ENCODE data around the gene HOXB1. TPM values are rescaled to one million over a fixed set of nuclear protein-coding genes. Genes with fewer than 3 reads are reported as not detected.
A peak's percentile ranks its signal among the peaks of the same experiment; 100 is the strongest.

Gene HOXB1
- total RNA-seq (2014; rRNA removed; shearing (Covaris generic)), result not detected in 2 replicates

DNA sequence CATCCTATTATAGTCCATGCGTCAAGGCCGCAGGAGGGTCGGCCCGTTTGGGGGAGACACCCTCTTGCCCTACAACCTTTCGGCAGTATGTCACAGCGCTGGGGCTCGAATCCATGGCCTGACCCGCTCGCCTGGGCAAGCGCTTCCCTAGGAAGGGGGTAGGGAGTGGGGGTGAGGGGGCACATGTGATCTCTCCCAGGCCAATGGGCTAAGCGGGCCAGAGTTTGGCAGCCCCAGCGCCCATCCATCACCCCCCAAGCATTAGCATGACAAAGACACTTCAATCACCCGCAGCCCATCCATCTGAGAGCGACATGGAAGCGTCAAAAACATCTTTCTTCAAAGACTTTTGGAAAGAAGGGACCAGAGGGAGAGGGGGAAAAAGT lies at the start of gene HOXB1:
HOXB1 (minus strand) TSS at position 125 of the 386 bp plus-strand sequence; CDS start at position 18, 107 bp downstream.
- no peak for DNase-seq (ENCODE audit: low spot score)

DNA sequence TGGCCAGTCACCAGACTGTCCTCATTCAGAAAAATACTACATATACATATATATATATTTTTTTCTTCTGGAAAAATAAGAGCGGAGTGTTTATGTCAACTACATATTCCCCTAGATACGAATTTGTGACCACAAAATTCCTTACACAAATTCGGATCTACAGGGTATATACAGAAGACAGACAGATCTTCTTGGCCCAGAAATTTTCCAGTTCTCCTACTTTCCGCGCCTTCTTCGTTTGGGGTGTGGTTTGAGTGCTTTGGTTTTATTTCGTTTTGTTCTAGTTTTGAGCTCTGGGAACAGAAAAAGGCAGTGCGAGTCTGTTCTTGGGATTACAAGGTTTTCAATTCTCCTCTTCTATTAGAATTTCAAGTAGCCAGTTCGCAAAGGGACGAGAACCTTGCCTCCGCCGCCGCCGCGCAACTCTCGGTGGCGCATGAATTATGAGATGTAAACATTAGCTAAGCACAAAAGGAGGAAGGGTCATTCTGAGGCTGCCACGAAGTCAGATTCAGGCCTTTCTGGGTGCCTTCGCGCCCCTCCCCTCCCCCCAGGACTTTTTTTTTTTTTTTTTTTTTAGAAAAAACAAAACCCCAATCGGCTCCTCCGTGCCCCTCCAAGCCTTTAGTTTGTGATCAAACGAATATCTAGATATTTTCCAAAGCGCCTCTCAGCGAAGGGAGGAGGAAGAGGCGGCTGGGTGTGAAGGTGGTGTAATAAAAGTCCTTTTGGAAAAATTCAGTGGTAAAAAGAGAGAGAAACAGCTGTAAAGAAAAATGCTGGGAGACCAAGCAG lies 49.1 kb upstream of the HOXB1 start:
- DNase-seq (ENCODE audit: low spot score), result no peak

DNA sequence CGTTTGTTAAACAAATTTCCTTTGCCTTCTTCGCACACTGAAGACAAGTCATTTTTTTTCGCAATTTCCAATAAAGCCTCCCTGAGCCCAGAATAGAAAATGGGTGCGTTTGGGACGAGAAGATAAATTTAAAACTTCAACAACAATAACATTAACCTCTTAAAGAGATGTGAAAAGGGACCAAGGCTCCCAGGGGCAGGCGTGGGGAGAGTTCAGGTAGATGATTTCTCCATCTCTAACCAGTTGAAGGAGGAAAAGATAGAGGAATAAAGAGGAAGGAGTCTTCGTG lies 48.6 kb upstream of the HOXB1 start:
- no peak for DNase-seq (ENCODE audit: low spot score)

DNA sequence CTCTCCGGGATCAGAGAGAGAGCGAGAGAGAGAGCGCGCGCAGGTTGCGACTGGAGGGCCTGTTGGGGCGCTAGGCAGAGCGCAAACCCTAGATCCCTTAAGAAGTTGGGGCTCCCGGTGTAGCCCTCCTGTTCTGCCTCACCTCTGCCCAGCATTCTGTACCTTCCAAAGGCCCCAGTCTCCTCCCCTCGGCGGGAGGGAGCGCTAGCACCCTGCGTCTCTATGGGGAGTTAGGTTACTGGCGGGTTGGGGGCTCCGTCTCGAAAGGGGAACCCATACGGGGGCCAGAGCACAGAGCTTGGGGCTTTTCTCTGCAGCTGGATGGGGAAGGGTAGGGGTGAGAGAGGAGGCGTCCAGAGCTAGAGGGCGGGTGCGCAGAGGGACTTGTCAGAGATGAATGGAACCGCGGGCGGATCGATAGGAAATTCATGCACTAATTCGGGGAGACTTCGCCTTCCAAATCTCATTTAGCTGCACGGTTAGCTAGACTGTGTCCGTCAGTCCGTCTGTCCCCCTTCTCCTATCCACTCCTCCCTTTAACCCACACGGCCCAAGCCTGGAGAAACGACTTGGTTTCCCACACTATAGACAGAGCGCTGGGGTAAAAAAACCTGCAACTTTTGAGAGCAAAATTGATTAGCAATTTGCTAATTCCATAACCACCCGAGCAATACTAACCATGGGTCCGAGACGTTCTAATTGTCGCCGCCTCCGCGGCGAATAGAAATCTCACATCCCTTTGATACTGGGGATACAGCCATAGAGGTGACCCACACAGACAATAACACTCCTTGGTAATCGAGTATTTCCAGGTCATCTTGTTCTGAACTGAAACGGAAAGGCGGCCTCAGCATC lies 48.0 kb upstream of the HOXB1 start:
- DNase-seq (ENCODE audit: low spot score), result no peak

DNA sequence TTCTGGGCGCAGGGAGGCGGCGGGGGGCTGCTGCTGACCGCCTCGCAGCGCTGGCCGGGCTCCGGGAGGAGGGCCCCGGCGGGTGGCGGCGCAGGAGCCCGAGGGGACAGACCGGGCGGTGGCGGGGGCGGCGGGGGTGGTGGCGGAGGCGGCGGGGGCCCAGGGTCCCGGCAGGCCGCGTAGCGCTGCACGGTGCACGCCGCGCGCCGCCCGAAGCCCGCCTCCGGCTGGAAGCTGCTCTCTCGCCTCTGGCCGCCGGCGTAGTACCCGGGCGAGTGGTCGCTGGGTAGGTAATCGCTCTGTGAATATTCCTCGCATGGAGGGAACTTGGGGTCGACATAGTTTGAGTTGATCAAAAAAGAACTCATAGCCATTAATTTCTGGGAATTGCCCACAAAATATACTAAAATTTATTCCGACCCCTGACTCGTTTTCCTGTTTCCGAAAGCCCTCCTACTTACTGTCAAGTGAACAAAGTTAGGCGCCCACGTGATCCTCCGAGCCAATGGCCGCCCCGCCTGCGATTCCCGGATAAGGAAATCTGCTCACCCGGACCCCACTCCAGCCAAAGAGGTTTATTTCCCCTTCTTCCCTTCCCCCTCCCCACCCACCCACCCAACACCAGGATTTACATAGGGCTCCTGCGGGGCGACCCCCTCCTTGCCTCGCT lies 47.3 kb upstream of the HOXB1 start, which contains the start of gene HOXB4:
HOXB4 (minus strand) TSS at position 405 of the 670 bp plus-strand sequence; CDS start at position 374, 31 bp downstream.
- no peak for DNase-seq (ENCODE audit: low spot score)

DNA sequence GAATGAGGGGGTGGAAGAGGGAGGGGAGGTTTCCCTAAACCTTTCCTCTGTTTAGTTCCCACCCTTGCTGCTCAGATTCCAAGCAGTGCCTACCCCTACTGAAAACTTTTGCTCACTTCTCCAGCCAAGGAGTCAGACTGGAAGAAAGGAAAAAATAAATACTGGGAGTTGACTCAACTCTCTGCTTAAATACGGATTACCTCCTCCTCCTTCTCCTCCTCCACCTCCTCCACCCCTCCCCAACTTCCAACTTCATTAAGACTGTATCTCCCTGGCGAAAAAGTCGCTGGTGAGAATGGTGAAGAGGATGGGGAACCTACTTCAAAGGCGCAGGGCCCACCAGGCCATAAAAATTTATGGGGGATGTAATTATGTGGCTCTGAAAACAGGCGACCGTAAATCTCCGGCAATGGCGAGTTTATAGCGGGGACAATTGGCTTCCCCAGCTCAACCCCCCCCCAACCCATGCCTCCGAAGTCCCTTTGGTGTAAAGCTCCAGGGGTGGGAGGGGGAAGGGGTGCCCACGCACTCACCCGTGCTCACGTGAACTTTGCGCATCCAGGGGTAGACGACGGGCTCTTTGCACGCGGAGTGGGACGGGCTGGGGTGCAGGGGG lies 46.6 kb upstream of the HOXB1 start:
- DNase-seq (ENCODE audit: low spot score), result no peak

DNA sequence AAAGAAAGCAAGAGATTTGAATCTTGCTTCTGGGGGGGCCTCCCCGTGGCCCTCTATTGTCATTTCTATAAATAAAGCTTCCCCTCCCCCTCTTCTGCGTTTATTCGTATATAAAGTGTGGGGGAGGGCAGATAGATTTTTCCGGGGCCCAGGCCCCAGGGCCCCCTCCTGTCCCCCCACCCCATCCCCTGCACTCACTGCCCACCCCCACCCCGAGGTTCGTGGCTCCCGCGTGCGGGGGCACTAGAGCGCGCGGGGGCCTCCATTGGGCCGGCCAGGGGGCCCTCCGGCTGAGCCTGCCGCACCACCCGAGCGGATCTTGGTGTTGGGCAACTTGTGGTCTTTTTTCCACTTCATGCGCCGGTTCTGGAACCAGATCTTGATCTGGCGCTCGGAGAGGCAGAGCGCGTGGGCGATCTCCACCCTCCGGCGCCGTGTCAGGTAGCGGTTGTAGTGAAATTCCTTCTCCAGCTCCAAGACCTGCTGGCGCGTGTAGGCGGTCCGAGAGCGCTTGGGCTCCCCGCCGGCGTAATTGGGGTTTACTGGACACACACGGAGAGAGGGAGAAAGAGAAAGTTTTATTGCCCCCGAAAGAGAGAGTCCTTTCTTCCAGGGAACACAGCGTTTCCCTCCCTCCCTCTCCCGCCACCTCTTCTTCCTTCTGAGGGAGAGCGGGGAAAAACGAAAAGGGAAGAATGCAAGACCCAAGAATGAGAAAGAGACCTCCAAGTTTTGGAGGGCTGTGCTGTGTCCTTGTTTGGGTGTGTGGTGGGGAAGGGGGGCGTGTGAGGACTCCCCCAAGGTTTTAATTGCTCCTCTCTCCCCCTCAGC lies 45.9 kb upstream of the HOXB1 start:
- DNase-seq (ENCODE audit: low spot score), result peak; percentile 56

DNA sequence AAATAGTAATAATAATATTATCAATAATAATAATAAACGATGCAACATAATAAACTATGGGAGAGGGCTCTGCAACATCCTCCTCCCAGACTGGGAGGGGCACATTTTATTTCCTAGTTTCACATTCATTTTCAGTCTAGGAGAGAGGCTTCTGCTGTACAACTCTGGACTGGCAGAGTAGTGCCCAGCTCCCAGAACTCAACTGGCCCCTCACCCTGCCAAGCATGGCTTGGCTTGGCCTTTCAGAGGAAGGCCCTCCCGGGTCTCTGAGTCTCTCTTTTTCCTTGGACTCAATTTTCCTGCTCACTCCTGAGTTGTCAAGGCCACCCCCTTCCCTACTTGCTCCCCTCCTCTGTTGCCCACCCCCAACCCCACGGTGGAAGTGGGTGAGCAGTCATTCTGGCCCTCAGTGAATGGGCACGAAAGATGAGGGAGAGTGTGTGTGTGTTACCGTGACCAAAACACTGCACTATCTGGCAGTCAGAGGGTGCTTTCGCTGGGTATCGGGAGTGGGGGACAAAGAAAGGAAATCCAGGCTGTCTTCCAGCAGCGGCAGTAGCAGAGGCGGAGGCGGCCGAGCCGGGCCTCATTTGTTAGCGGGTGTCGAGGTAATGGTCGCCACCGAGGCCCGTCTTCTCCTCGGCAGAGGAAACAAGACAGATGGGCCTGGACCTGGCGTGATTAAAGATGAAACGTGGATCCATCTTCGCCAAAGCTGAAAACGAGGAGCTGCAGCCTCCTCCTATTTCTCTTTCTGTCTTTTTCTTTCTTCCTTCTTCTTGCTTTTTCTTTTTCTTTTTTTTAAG lies 45.1 kb upstream of the HOXB1 start:
- no peak for DNase-seq (ENCODE audit: low spot score)

DNA sequence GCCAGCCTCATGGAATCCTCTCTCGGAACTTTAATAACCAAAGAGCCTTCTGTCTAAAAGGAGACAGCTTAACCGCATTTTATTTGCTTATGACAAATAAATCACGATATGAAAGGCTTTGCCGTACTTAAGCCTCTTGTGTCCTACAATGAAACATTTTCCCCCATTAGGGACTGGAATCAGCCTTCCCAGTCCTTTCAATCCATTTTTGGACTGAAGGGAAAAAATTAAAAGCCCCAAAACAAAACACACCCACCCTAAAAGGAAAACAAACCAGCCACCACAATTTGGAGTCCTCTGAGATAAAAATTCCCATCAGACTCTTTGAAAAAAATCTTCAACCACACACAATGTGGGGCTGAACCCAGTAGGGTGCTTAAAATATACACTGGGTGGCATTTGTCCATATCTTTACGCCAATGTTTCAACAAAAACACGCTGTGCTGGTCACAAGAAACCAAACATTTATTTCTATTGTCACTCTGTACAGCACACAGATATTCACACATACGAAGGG lies 44.3 kb upstream of the HOXB1 start:
- no peak for DNase-seq (ENCODE audit: low spot score)

DNA sequence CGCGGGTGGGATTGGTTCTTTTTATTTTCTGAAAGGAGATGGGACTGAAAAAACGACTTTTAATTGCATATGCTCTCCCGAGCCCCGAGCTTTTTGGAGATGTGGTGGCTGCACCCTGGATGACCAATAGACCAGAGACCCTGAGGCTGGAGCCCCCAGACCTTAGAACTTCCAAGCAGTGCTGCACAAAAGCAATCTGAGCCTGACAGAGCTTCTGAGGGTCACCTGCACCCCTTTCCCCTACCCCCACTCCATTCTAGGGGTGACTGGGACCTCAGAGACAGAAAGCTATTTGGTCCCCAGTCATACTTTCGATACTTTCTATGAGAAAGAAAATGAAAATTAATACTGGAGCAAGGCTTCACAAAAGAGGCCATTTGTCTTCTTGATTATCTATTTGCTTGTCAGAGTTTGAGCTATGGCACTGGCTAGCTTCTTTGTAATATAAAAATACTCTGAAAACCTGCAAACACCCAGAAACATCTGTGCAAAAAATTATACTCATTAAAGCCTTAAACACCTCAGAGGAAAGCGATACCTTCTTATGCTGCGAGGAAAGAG lies 43.8 kb upstream of the HOXB1 start:
- DNase-seq (ENCODE audit: low spot score), result no peak

DNA sequence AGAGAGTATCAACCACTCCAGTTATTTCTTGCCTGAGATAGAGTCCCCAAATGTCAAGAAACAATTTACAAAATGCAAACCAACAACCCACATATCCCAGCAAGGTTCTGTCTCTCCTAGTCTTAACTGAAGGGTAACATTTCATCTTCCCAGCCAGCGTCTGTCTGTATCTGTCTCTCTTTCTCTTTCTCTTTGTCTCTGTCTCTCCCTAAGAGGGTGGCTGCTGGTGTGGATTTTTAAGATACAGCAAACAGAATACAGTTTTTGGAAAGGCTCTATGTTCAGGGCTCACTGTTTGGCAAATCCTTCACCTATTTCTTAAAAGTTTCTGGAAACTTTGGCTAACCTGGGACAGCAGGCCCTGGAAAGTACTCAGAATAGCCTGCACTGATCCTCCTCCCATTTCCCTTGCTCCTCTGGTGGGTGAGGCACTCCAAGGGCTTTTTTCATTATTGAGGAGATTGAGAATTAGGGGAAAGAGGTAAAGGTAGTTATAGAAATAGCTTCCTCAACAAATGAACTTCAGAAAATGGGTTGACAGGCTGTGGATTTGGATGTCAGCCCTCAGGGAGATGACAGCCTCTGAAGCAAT lies 41.1 kb upstream of the HOXB1 start:
- no peak for DNase-seq (ENCODE audit: low spot score)

DNA sequence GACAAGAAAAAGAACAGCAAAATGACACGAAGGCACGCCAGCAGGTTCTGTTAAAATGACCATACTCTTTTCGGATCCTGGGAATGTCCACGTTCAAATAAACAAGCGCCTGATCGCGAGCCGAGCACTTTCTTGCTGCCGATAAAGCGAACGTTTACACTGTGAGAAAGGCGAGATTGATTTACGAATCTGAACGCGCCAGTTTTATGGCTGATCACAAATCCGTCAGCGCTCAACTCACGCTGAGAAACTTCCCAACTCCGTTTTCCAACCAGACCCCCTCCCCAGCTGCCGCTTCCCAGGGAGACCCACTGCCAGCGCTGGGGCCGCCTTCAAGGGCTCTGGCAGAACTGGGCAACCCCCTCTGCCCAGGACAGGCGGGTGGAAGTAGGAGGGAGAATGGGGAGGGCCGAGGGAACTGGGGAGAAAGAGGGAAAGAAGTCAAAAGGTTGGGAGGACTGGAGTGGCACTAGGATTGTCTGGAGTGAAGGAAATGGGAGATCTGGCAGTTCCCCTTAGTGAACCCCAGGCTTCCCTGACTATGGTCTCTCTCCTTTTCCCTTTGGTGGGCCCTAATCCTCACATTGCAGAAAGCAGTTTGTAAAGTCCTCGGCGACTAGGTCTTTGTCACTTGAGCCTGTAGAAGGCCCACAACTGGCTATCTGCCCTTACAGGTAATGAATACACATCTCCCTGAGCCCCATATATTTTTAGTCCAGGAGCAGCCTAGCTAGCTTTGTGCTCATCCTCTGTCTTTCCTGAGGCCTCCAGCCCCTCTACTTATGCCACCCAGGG lies 40.4 kb upstream of the HOXB1 start:
- DNase-seq (ENCODE audit: low spot score), result no peak

DNA sequence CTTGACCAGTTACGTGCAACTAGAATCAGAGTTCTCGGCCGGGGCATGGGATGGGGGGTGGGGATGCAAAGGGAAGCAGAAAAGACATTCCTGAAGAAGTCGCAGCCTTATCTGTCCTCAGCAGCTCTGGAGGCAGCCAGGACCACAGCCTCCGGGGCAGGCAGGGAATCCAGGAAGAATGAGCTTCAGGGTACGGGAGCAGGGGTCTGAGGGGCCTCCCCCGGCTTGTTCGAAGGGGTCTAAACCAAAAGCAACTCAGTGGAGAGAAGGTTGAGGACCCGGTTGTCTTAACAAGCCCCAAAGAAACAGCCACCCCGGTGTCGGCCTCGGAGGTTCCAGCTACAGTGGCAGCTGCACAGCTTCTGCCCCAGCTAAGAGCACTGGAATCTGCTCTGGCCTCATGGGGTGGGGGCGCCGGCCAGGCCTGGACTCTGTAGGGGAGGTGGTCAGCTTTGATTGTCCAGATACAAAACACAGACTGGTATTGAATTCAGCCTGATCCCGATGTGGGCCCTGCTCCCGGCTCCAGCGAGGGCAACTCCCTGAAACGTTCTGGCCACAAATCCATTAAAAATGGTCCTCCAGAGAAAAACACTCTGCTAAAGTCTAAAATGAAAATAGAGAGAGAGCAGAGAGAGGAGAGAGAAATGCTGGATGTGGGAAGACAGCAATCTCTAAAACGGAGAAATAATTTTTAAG lies 39.7 kb upstream of the HOXB1 start:
- no peak for DNase-seq (ENCODE audit: low spot score)

DNA sequence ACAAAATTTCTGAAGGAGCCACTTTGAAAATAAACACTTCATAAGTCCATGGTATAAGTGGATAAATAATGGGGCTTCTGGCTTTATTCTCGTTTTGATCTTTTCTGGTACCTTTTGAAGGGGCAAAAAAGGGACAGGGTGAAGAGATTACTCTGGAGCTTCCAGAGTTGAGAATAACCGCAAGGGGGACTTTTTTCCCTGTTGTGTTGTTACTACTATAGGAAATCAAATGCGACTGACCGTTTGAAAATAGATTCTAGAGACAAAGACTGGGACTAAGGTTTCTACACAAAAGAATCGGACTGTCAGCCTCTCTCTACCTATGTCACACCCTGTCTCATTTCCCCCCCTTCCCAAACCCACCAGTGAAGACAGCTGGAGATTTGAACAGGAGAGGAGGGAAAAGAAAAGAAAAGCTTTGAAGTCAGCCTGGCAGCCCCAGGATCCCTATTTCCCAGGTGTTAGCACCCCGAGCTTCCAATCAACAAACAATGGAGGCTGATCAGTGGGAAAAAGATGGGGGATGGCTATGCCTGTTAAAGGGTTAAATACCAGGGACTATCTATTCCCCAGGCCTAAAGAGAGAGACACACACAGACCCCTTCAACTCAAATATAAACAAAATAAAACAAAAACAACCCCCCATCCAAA lies 39.0 kb upstream of the HOXB1 start:
- no peak for DNase-seq (ENCODE audit: low spot score)

DNA sequence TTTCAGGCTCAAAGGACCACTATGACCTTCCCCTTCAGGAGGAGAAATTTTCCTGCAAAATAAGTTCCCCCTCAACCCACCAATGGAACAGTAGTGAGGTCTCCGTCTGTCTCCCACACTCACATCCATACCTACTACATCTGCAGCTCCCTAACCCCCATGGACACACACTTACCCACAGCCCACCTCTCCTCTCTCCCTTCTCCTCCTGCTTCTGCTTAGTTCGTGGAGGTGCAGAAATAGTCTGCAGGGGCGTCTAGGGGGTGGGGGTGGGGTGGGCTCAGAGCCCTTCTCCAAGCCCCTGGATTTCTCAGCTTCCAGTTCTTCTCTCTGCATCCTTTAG lies 38.4 kb upstream of the HOXB1 start:
- DNase-seq (ENCODE audit: low spot score), result no peak

DNA sequence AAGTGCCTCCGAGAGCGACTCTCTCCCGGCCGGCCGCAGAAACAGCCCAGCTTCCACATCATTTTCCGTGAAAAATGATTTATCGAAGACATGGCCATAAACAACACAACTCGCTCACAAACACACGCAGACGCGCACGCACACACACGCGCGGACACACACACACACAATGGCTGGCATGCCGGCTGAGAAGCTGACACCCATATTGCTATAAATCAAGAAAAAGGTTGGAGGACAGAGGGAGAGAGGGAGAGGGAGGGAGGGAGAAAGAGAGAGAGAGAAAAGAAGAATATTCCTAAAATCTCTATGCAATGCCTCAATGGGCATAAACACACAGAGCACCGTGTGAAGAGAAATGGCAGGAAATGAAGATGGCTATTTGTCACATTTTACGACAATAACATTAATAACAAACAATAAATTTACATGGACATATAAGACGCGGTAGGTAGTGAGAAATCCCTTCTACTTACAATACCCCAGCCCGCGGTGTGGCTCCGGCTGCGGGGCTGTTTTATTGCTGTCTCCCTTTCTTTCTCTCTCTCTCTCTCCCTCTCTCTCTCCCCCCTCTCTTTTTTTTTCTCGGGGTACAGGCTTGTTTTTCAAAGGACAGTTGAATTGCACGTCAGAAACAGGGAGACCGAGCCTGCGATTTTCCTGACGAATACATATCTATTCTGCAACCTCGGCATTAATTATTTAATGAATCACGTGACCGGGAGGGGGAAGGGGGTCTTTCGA lies 37.9 kb upstream of the HOXB1 start:
- no peak for DNase-seq (ENCODE audit: low spot score)

All from H4 (cell line).